ENCODE data around the gene TARBP1.
"Not testable (repeated sequence)": the region's sequence is repeated elsewhere in the genome, so short reads cannot be mapped to it uniquely, and the experiment has no call there.

Gene TARBP1, protein sequence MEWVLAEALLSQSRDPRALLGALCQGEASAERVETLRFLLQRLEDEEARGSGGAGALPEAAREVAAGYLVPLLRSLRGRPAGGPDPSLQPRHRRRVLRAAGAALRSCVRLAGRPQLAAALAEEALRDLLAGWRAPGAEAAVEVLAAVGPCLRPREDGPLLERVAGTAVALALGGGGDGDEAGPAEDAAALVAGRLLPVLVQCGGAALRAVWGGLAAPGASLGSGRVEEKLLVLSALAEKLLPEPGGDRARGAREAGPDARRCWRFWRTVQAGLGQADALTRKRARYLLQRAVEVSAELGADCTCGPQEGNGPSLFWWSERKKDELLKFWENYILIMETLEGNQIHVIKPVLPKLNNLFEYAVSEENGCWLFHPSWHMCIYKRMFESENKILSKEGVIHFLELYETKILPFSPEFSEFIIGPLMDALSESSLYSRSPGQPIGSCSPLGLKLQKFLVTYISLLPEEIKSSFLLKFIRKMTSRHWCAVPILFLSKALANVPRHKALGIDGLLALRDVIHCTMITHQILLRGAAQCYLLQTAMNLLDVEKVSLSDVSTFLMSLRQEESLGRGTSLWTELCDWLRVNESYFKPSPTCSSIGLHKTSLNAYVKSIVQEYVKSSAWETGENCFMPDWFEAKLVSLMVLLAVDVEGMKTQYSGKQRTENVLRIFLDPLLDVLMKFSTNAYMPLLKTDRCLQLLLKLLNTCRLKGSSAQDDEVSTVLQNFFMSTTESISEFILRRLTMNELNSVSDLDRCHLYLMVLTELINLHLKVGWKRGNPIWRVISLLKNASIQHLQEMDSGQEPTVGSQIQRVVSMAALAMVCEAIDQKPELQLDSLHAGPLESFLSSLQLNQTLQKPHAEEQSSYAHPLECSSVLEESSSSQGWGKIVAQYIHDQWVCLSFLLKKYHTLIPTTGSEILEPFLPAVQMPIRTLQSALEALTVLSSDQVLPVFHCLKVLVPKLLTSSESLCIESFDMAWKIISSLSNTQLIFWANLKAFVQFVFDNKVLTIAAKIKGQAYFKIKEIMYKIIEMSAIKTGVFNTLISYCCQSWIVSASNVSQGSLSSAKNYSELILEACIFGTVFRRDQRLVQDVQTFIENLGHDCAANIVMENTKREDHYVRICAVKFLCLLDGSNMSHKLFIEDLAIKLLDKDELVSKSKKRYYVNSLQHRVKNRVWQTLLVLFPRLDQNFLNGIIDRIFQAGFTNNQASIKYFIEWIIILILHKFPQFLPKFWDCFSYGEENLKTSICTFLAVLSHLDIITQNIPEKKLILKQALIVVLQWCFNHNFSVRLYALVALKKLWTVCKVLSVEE (N-terminal part only)

DNA sequence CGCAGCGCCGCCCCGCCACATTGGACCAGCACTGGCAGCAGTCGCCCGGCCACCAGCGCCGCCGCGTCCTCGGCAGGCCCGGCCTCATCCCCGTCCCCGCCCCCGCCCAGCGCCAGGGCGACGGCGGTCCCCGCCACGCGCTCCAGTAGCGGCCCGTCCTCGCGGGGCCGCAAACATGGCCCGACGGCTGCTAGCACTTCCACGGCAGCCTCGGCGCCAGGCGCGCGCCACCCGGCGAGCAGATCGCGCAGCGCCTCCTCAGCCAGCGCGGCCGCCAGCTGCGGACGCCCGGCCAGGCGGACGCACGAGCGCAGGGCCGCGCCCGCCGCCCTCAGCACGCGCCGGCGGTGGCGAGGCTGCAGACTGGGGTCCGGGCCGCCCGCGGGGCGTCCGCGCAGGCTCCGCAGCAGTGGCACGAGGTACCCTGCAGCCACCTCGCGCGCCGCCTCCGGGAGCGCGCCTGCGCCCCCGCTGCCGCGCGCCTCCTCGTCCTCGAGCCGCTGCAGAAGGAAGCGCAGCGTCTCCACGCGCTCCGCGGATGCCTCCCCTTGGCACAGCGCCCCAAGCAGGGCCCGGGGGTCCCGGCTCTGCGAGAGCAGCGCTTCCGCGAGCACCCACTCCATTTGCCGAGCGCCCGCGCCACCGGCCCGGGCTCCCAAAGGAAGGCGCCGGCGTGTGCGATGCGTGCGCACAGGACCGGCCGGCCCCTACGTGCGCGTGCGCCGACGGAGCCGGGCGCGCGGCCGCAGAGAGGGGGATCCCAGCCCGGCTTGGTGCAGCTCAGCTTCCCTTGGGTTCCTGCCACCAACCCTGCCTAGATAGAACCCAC lies at the start of gene TARBP1:
TARBP1 (minus strand) TSS at position 699 of the 829 bp plus-strand sequence; CDS start at position 623, 76 bp downstream.
- peak; percentile 84 to 86 for DNase-seq (ENCODE audit: low read depth in 1 of 2, low spot score in 1 of 2)
- in situ Hi-C loops (cut with HindIII; ENCODE audit: low pct_unique_long_range_greater_than_20kb, low sequenced_read_pairs) = loop anchor here (25.0 kb wide), 1 partner anchor 609 kb away; no protein-coding TSS in a partner anchor
- TF ChIP-seq JUND (IDR thresholded peaks at IDR 0.05; ENCODE audit: low read depth) = no peak

DNA sequence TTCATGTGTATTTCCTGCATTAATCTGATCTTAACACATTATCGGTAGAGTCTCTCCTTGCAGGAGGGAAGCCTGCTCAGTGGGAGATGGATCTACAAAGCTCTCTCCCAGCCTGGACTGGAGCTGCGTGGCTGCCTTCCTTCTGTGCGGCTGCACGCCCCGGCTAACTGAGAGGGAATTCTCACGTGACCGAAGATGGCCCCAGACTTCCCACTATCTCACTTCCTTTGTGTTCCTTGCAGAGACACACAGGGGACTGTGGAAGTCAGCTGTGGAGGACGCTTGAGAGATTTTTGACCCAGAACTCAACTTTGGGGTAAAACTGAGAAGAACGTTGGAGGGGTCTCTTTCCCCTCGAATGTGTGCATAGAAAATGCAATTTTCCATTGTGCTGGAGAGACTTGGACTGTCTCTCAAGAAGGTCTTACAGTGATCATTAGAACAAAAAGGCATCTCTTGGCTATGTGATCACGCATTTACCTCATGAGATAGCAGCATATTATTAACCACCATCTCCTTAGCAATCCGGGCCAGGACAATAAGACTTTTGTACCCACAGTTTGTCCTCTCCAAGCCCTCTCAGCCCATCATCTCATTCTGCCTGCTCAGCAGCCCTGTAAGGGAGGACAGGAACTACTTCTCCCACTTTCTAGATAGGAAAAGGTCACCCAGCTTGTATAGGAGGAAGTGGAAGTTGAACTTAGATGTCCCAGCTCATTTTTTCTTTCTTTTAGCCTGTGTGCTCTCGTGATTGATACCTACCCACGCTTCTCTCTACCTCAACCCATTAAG lies 49.3 kb upstream of the TARBP1 start:
- in situ Hi-C loops (cut with HindIII; ENCODE audit: low pct_unique_long_range_greater_than_20kb, low sequenced_read_pairs) = no loop called here
- no peak for DNase-seq (ENCODE audit: low read depth in 1 of 2, low spot score in 1 of 2)
- no peak for TF ChIP-seq JUND (IDR thresholded peaks at IDR 0.05; ENCODE audit: low read depth)

DNA sequence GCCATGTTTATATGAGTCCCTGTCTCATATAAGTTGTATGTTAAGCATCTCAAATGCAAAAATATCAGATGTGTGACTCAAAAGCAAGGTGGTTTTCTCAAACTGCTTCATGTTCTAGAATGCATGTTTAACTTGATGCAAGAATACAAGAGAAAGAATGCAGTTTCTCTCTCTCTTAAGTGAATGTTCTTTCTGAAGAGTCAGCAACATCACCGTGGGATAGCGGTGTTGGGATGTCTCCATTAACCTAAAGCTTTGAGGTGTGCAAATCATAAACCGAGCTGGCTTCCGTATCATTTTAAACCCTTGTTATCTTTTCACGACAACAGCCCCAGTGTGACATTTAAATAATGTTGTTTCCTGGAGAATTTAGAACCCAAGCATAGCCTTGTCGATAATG lies 48.4 kb upstream of the TARBP1 start:
- no peak for TF ChIP-seq JUND (IDR thresholded peaks at IDR 0.05; ENCODE audit: low read depth)
- in situ Hi-C loops (cut with HindIII; ENCODE audit: low pct_unique_long_range_greater_than_20kb, low sequenced_read_pairs) = no loop called here
- DNase-seq (ENCODE audit: low read depth in 1 of 2, low spot score in 1 of 2) = no peak

DNA sequence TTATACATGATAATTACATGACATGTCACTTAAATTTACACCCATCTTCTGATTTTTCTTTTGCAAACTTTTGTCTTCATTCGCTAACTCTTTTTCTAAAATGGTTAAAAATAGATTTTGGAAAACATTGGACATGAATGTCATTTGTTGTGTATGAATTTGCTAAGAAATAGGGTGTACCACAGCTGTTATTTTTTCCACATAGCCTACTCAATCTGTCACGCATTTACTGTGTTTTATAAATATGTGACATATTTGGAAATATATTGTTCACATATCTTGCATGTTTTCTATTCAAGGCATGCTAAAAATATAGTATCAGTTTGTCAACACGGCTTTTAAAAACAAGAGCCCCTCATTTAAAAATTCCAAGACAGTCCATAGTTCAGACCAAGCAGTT lies 47.9 kb upstream of the TARBP1 start:
- in situ Hi-C loops (cut with HindIII; ENCODE audit: low pct_unique_long_range_greater_than_20kb, low sequenced_read_pairs) = no loop called here
- TF ChIP-seq JUND (IDR thresholded peaks at IDR 0.05; ENCODE audit: low read depth) = no peak
- DNase-seq (ENCODE audit: low read depth in 1 of 2, low spot score in 1 of 2) = no peak

DNA sequence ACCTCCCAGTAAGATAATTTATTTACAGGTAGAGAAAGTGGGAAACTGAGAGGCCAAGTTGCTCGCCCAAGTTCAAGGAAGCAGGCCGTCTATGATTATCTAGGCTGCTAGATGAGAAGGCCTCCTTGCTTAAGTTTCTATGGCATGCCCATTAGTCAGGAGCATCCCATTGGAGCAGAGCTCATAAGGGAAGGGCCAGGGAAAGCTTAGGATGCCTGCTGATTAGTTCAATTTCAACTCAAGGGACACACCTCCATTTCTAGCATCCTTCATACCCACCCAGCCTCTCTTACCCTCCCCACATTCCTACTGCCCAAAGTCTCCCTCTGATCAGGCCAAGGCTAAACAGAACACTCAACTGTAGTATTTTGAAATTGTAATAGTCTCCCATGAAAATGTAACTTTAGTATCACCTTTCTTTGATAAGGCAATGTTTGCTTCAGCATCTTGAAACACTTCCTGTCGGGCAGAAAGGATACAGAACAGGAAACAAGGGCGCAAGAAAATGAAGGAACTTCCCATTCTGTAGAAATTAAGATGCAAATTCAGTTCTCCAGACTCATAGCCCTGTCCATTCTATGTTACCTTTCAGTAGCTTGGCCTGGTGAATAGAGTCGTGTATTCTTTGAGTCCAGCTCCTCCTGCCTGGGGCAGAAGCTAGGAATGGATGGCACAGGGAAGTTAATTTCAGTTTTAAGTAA lies 46.3 kb upstream of the TARBP1 start:
- no peak for TF ChIP-seq JUND (IDR thresholded peaks at IDR 0.05; ENCODE audit: low read depth)
- DNase-seq (ENCODE audit: low read depth in 1 of 2, low spot score in 1 of 2) = no peak
- in situ Hi-C loops (cut with HindIII; ENCODE audit: low pct_unique_long_range_greater_than_20kb, low sequenced_read_pairs) = no loop called here

DNA sequence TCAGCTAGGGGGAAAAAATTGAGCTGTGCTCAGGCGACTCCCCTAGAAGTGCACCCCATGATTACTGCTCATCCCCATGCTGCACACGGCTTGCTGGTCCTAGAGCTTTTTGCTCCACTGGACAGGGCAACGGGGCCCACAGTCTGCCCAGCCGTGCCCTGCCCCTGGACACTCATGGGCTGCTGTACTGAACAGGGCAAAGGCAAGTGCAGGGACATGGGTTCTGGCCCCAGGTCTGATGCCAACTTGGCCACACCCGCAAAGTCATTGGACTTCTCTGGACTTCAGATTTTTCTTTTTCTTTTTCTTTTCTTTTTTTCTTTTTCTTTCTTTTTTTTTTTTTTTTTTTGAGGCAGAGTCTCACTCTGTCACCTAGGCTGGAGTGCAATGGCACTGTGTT lies 42.9 kb upstream of the TARBP1 start:
- in situ Hi-C loops (cut with HindIII; ENCODE audit: low pct_unique_long_range_greater_than_20kb, low sequenced_read_pairs) = no loop called here
- no peak for TF ChIP-seq JUND (IDR thresholded peaks at IDR 0.05; ENCODE audit: low read depth)
- DNase-seq (ENCODE audit: low read depth in 1 of 2, low spot score in 1 of 2) = no peak

DNA sequence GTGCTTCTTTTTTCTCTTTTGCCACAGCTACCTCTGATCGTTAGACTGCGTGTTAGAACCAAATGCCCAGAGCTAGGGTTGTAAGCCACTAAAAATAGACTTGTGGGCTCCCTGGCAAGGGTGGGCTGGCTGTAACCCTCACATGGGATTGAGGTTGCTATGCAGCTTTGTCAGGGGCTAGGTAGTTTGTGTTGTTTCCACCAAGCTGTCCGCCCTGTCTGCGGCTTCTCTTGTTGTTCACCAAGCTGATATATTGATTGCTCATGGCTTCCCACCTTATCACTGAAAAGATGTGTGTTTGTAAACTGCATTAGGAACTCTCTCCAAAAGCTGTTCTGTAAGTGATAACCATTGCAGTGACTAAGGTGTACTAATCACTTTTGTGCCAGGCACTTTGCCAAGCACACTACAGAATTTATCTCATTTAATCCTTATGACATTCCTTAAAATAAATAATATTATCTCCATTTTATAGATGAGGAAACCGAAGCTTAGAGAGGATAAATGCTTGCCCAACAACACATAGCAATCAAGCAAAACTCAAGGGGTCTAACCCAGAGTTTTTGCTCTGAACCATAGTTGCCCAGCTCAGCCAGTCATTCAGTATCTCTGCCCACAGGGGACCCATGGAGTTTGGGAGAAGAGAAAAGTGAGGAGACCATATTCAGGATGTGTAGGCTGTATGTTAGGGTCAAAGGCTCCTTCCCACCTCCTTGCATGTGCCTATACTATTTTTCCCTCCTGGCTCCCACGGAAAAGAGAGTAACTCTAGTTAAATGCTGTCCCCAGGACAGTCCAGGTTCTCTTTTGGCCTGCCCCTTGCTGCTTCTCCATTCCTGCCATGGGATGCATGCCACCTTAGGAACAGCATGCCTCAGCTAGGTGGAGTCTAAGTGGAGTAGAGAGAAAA lies 42.2 kb upstream of the TARBP1 start:
- no peak for TF ChIP-seq JUND (IDR thresholded peaks at IDR 0.05; ENCODE audit: low read depth)
- in situ Hi-C loops (cut with HindIII; ENCODE audit: low pct_unique_long_range_greater_than_20kb, low sequenced_read_pairs) = no loop called here
- no peak for DNase-seq (ENCODE audit: low read depth in 1 of 2, low spot score in 1 of 2)

DNA sequence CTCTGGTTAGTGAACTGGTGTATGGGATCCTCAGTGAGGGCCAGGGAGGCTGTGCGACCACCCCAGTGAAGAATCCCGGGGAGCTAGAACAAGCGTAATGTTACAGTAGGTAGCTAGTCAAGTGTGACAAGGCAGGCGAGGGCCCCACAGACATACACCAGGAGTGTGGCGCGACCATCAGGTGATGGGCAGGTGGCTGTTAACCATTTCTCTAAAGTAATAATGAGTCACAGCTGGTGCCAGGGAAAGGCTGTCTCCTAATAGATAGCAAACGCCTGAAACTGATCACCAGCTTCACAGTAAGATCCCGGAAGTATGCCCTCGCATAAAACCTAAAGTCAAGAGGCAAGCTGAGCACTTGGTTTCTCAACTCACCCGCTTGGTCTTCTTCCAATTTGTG lies 40.5 kb upstream of the TARBP1 start:
- DNase-seq (ENCODE audit: low read depth in 1 of 2, low spot score in 1 of 2) = no peak
- no peak for TF ChIP-seq JUND (IDR thresholded peaks at IDR 0.05; ENCODE audit: low read depth)
- in situ Hi-C loops (cut with HindIII; ENCODE audit: low pct_unique_long_range_greater_than_20kb, low sequenced_read_pairs) = no loop called here

DNA sequence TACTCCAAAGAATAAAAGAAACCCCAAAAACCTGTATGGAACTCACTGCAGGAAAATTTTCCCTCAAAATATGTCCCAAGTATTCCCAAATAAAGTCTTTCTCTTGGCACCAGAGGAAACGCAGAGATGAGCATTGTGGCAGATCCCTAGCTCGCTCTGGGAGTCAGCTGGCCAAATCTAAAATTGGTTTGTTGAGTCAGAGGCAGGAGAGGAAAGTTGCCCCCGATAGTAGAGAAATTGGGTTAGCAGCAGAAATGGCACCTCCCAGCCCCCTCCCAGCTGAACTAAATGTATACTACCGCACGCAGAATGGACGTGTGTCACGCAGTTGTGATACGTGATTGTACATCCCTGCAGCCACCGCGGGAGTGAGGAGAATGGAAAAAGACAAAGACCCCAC lies 39.9 kb upstream of the TARBP1 start:
- DNase-seq (ENCODE audit: low read depth in 1 of 2, low spot score in 1 of 2) = no peak
- TF ChIP-seq JUND (IDR thresholded peaks at IDR 0.05; ENCODE audit: low read depth) = no peak
- in situ Hi-C loops (cut with HindIII; ENCODE audit: low pct_unique_long_range_greater_than_20kb, low sequenced_read_pairs) = no loop called here

DNA sequence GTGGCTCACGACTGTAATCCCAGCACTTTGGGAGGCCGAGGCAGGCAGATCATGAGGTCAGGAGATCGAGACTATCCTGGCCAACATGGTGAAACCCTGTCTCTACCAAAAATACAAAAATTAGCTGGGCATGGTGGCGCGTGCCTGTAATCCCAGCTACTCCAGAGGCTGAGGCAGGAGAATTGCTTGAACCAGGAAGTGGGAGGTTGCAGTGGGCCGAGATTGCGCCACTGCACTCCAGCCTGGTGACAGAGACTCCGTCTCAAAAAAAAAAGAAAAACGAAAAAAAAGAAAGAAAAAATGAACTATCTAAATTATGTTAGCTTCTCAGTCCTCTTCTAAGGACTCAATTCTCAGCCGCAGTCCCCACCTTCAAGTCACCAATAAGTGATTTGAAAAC lies 39.1 kb upstream of the TARBP1 start:
- DNase-seq (ENCODE audit: low read depth in 1 of 2, low spot score in 1 of 2); in situ Hi-C loops (cut with HindIII; ENCODE audit: low pct_unique_long_range_greater_than_20kb, low sequenced_read_pairs): not testable (repeated sequence)

Measured in T47D (cell line).